Neural cell (in vitro differentiated cells): ENCODE results near the gene CBY1. TPM values are rescaled to one million over a fixed set of nuclear protein-coding genes. Genes with fewer than 3 reads are reported as not detected.

ENCODE experiments used
- H2AFZ ChIP-seq: fragments of 200-600, 300-800 bp; sonication (generic), shearing (Covaris generic); 2 replicates; pipeline ENCODE4 v1.6.0; 2014; ENCODE audit warnings: low read depth, mild to moderate bottlenecking, antibody characterized with exemption, low read length, moderate library complexity
- H3F3A ChIP-seq: fragments of 200-600 bp; shearing (Covaris generic); 2 replicates; pipeline ENCODE4 v1.6.1; 2016; ENCODE audit warnings: mild to moderate bottlenecking, moderate library complexity, mixed read lengths, antibody characterized with exemption, low read length; ENCODE audit not compliant: insufficient read depth, poor library complexity, severe bottlenecking
- H3K27ac ChIP-seq: fragments of 200-600, 300-800 bp; sonication (generic), shearing (Covaris generic); 2 replicates; pipeline ENCODE4 v1.5.1; 2014; ENCODE audit warnings: mild to moderate bottlenecking, low read length, moderate library complexity
- H3K27me3 ChIP-seq: fragments of 300-800, 200-600 bp; sonication (generic), shearing (Covaris generic); 2 replicates; pipeline ENCODE4 v1.6.0; 2014; ENCODE audit warnings: mild to moderate bottlenecking, low read depth, low read length, moderate library complexity; ENCODE audit not compliant: insufficient read depth
- H3K36me3 ChIP-seq: fragments of 300-800, 200-600 bp; sonication (generic), shearing (Covaris generic); 2 replicates; pipeline ENCODE4 v1.5.1; 2014; ENCODE audit warnings: mild to moderate bottlenecking, antibody characterized with exemption, low read length, moderate library complexity; ENCODE audit not compliant: insufficient read depth
- H3K4me2 ChIP-seq: fragments of 300-800, 200-600 bp; sonication (generic), shearing (Covaris generic); 2 replicates; pipeline ENCODE4 v1.6.0; 2014; ENCODE audit warnings: mild to moderate bottlenecking, low read length
- H3K4me3 ChIP-seq: fragments of 300-800, 200-600 bp; sonication (generic), shearing (Covaris generic); 2 replicates; pipeline ENCODE4 v1.5.1; 2014; ENCODE audit warnings: mild to moderate bottlenecking, low read length, moderate library complexity
- H3K79me2 ChIP-seq: fragments of 200-600 bp; shearing (Covaris generic); replicated peaks from 2 replicates; pipeline ENCODE4 v1.6.0; 2014; ENCODE audit warnings: mild to moderate bottlenecking, low read length, moderate library complexity; ENCODE audit not compliant: insufficient read depth
- H3K9ac ChIP-seq: fragments of 300-800, 200-600 bp; sonication (generic), shearing (Covaris generic); 2 replicates; pipeline ENCODE4 v1.6.1; 2016; ENCODE audit warnings: mild to moderate bottlenecking, low read length, mixed read lengths
- H3K9me2 ChIP-seq: fragments of 200-600 bp; shearing (Covaris generic); 2 replicates; pipeline ENCODE4 v1.6.1; 2016; ENCODE audit warnings: mild to moderate bottlenecking, low read length, mixed read lengths; ENCODE audit not compliant: insufficient read depth
- H3K9me3 ChIP-seq: fragments of 200-600, 300-800 bp; sonication (generic), shearing (Covaris generic); 2 replicates; pipeline ENCODE4 v1.6.1; 2016; ENCODE audit warnings: mild to moderate bottlenecking, mixed run types, low read length, moderate library complexity, mixed read lengths
- H4K20me1 ChIP-seq: fragments of 200-600 bp; shearing (Covaris generic); 2 replicates; pipeline ENCODE4 v1.6.1; 2016; ENCODE audit warnings: mild to moderate bottlenecking, mixed run types; ENCODE audit not compliant: insufficient read depth
- EP300 ChIP-seq: fragments of 450-650 bp; conservative IDR thresholded peaks from 2 replicates; pipeline ENCODE4 v1.6.1; 2014; ENCODE audit warnings: antibody characterized with exemption, mild to moderate bottlenecking, moderate library complexity; ENCODE audit not compliant: poor library complexity, severe bottlenecking
- EZH2 ChIP-seq: fragments of 200-600, 300-800 bp; shearing (Covaris generic), sonication (generic); IDR thresholded peaks from 2 replicates; pipeline ENCODE4 v1.6.1; 2014; ENCODE audit warnings: antibody characterized with exemption, low read length, borderline replicate concordance, mild to moderate bottlenecking; ENCODE audit not compliant: insufficient read depth, poor library complexity, severe bottlenecking
- MXI1 ChIP-seq: fragments of 450-650 bp; conservative IDR thresholded peaks from 2 replicates; pipeline ENCODE4 v1.6.1; 2014; ENCODE audit warnings: antibody characterized with exemption, mild to moderate bottlenecking; ENCODE audit not compliant: poor library complexity, severe bottlenecking
- POLR2AphosphoS5 ChIP-seq: IDR thresholded peaks from 2 replicates; pipeline ENCODE4 v1.6.1; 2012
- RAD21 ChIP-seq: fragments of 450-650 bp; conservative IDR thresholded peaks from 2 replicates; pipeline ENCODE4 v1.6.1; 2014; ENCODE audit warnings: antibody characterized with exemption, mild to moderate bottlenecking, moderate library complexity
- REST ChIP-seq: IDR thresholded peaks from 2 replicates; pipeline ENCODE4 v1.6.1; 2012; ENCODE audit warnings: borderline replicate concordance
- SMC3 ChIP-seq: fragments of 450-650 bp; conservative IDR thresholded peaks from 2 replicates; pipeline ENCODE4 v1.6.1; 2014; ENCODE audit warnings: antibody characterized with exemption, mild to moderate bottlenecking, moderate library complexity; ENCODE audit not compliant: poor library complexity
- TAF1 ChIP-seq: IDR thresholded peaks from 2 replicates; pipeline ENCODE4 v1.6.1; 2012; ENCODE audit warnings: low read depth
- polyA plus RNA-seq: library from polyadenylated mRNA; depleted of rRNA; stranded (reverse); fragments of >200 nt; gene quantifications from 2 replicates; pipeline ENCODE4 v1.2.3, GENCODE V29; 2014
- TF ChIP-seq, protein P1 (sequence below): fragments of 450-650 bp; IDR thresholded peaks from 2 replicates; pipeline ENCODE4 v1.5.1; 2014; ENCODE audit warnings: antibody characterized with exemption, mild to moderate bottlenecking, moderate library complexity; ENCODE audit not compliant: poor library complexity, severe bottlenecking

The CBY1 gene
- polyA plus RNA-seq, 1 donor from 2014 or later = 51.4 TPM

DNA sequence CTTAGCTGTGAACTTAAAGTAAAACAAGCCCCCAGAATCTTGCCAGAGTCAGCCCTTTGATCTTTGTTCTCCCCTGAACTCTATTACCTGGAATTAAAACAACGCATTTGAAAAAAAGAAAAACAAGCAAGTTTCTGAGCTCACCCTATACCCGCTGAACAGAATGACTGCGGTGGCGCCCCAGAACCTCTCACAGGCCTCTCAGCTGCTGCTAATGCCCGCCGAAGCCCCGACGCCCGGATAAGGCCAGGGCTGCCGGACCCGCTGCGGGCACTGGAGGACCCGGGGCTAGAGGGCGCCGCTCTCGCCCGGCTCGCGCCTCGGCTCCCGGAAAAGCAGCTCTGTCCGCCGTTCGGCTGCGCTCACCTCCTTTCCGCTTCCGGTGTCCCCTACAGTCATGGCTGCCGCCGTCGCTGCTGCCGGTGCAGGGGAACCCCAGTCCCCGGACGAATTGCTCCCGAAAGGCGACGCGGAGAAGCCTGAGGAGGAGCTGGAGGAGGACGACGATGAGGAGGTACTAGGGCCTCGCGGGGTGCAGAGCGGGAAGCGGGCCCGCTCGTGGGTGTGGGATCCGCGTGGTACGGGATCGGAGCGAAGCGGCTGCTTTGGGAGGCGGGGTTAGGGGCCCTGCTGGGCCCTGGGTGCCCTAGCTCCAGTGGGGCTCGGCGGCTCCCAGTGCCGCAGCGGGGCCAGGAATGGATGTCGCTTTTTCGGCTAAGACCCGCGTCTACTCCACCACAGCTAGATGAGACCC is 25.3 kb downstream of the CBY1 start, which contains the start of gene TOMM22:
Gene TOMM22, plus strand, starts transcription at position 376 of the 754 bp plus-strand sequence. Its CDS starts 22 bp downstream, at position 398.
- Histone ChIP-seq H3K36me3 (no peaks in the 10 kb centered on the region), H3K9me2 (no peaks in the 10 kb centered on the region), H4K20me1 (no peaks in the 10 kb centered on the region), H3K4me3 (peak within 1 kb of the TSS; percentile 97), H3F3A (no peaks in the 10 kb centered on the region), H3K79me2 (peaks cover 21% of the 10 kb centered on the region), H3K4me2 (peak within 1 kb of the TSS; percentile 97), H3K27me3 (no peaks in the 10 kb centered on the region), H3K27ac (peak within 1 kb of the TSS; percentile 65), H3K9me3 (no peaks in the 10 kb centered on the region), H2AFZ (peak within 1 kb of the TSS; percentile 90), H3K9ac (peak within 1 kb of the TSS; percentile 87)
- peak; percentile 90 for TF ChIP-seq POLR2AphosphoS5
- TF ChIP-seq, protein P1, sequence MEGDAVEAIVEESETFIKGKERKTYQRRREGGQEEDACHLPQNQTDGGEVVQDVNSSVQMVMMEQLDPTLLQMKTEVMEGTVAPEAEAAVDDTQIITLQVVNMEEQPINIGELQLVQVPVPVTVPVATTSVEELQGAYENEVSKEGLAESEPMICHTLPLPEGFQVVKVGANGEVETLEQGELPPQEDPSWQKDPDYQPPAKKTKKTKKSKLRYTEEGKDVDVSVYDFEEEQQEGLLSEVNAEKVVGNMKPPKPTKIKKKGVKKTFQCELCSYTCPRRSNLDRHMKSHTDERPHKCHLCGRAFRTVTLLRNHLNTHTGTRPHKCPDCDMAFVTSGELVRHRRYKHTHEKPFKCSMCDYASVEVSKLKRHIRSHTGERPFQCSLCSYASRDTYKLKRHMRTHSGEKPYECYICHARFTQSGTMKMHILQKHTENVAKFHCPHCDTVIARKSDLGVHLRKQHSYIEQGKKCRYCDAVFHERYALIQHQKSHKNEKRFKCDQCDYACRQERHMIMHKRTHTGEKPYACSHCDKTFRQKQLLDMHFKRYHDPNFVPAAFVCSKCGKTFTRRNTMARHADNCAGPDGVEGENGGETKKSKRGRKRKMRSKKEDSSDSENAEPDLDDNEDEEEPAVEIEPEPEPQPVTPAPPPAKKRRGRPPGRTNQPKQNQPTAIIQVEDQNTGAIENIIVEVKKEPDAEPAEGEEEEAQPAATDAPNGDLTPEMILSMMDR = peak; percentile 91
- peak; percentile 96 for TF ChIP-seq MXI1
- peak; percentile 59 for TF ChIP-seq EP300
- TF ChIP-seq RAD21 = peak; percentile 56
- TF ChIP-seq REST = peak; percentile 86
- TF ChIP-seq TAF1 = peak; percentile 87
- TF ChIP-seq SMC3 = peak; percentile 72
- no peak for TF ChIP-seq EZH2

DNA sequence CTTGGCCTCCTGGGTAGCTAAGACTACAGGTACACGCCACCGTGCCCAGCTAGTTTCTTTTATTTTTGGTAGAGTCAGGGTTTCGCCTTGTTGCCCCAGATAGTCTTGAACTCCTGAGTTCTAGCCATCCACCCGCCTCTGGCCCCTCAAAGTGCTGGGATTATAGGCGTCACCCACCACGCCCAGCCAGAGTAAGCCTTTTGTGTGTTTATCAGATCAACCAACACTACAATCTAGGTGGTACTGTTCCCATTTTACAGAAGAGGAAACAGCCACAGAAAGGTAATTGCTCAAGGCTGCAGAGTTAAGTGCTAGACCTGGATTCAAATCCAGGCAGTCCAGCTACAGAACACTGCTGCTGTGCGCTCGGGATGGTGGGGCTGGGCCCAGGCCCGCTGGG is 28.5 kb downstream of the CBY1 start:
- H3K79me2 ChIP-seq = peaks cover 21% of the 10 kb centered on the region
- no peak overlapping the region for H3K9ac ChIP-seq
- TF ChIP-seq EP300 (no peak), RAD21 (no peak), TAF1 (no peak), REST (no peak), SMC3 (no peak), EZH2 (no peak), POLR2AphosphoS5 (no peak), MXI1 (no peak)
- TF ChIP-seq, protein P1 = no peak
- H3K9me2 ChIP-seq = no peaks in the 10 kb centered on the region
- no peak overlapping the region for H2AFZ ChIP-seq
- H3K36me3 ChIP-seq = no peaks in the 10 kb centered on the region
- H3K4me3 ChIP-seq = no peak overlapping the region
- no peaks in the 10 kb centered on the region for H3K9me3 ChIP-seq
- H3K27ac ChIP-seq = no peak overlapping the region
- no peaks in the 10 kb centered on the region for H3F3A ChIP-seq
- no peaks in the 10 kb centered on the region for H4K20me1 ChIP-seq
- no peaks in the 10 kb centered on the region for H3K27me3 ChIP-seq
- no peak overlapping the region for H3K4me2 ChIP-seq
